ENCODE results near the gene CEP20.
A peak's percentile ranks its signal among the peaks of the same experiment; 100 is the strongest.
"Not testable (repeated sequence)": the region's sequence is repeated elsewhere in the genome, so short reads cannot be mapped to it uniquely, and the experiment has no call there.

The CEP20 gene

GRCh38 chr16:15888072-15888976 lies at the start of gene CEP20:
CEP20 (minus strand) TSS chr16:15888603; CDS start chr16:15888585, 18 bp downstream.
- DNase-seq: peak; percentile 100

GRCh38 chr16:15936809-15937208 lies 48.4 kb upstream of the CEP20 start:
- DNase-seq: not testable (repeated sequence)

GRCh38 chr16:15934991-15935390 lies 46.6 kb upstream of the CEP20 start:
- DNase-seq: no peak

- no peak for DNase-seq
Measured at GRCh38 chr16:15933781-15934180, 45.4 kb upstream of the CEP20 start.

GRCh38 chr16:15932939-15933338 lies 44.5 kb upstream of the CEP20 start:
- no peak for DNase-seq

GRCh38 chr16:15928261-15929104 lies 40.1 kb upstream of the CEP20 start:
- no peak for DNase-seq

- no peak for DNase-seq
Measured at GRCh38 chr16:15925631-15926030, 37.2 kb upstream of the CEP20 start.

- no peak for DNase-seq
Measured at GRCh38 chr16:15924996-15925395, 36.6 kb upstream of the CEP20 start.

- DNase-seq: no peak
Measured at GRCh38 chr16:15919331-15919730, 30.9 kb upstream of the CEP20 start.

- DNase-seq: not testable (repeated sequence)
Measured at GRCh38 chr16:15918314-15918713, 29.9 kb upstream of the CEP20 start.

- no peak for DNase-seq
Measured at GRCh38 chr16:15916323-15916722, 27.9 kb upstream of the CEP20 start.

GRCh38 chr16:15915555-15916081 lies 27.2 kb upstream of the CEP20 start:
- DNase-seq: no peak

GRCh38 chr16:15913046-15913698 lies 24.8 kb upstream of the CEP20 start:
- DNase-seq: no peak

- no peak for DNase-seq
Measured at GRCh38 chr16:15911198-15911597, 22.8 kb upstream of the CEP20 start.

GRCh38 chr16:15907863-15908478 lies 19.6 kb upstream of the CEP20 start:
- DNase-seq: peak; percentile 49

GRCh38 chr16:15906439-15906838 lies 18.0 kb upstream of the CEP20 start:
- no peak for DNase-seq

GRCh38 chr16:15903960-15904359 lies 15.6 kb upstream of the CEP20 start:
- DNase-seq: no peak

- DNase-seq: no peak
Measured at GRCh38 chr16:15900901-15901500, 12.6 kb upstream of the CEP20 start.

GRCh38 chr16:15900357-15900756 lies 12.0 kb upstream of the CEP20 start:
- DNase-seq: no peak

- DNase-seq: no peak
Measured at GRCh38 chr16:15899538-15900100, 11.2 kb upstream of the CEP20 start.

- DNase-seq: no peak
Measured at GRCh38 chr16:15898654-15899053, 10.3 kb upstream of the CEP20 start.

- DNase-seq: no peak
Measured at GRCh38 chr16:15897834-15898254, 9.4 kb upstream of the CEP20 start.
